ENCODE results near the gene LPIN1.

LPIN1 gene

GRCh38 chr2:11787991-11788390 lies 41.6 kb downstream of the LPIN1 start:
- H3K9me3 Mint-ChIP-seq: no peaks in the 10 kb centered on the region
- no peaks in the 10 kb centered on the region for H3K27me3 Mint-ChIP-seq
- no peak overlapping the region for H3K27ac Mint-ChIP-seq
- H3K4me1 Mint-ChIP-seq: no peaks in the 10 kb centered on the region
- no peak for ATAC-seq
- no peak for DNase-seq
- no peak overlapping the region for H3K4me3 Mint-ChIP-seq
- H3K36me3 Mint-ChIP-seq (ENCODE audit: low read depth): peaks cover 62% of the 10 kb centered on the region

GRCh38 chr2:11788461-11789124 lies 42.2 kb downstream of the LPIN1 start:
- Mint-ChIP-seq H3K27me3 (no peaks in the 10 kb centered on the region), H3K4me1 (no peaks in the 10 kb centered on the region), H3K9me3 (no peaks in the 10 kb centered on the region), H3K27ac (no peak overlapping the region), H3K4me3 (no peak overlapping the region), H3K36me3 (ENCODE audit: low read depth) (peaks cover 66% of the 10 kb centered on the region)
- ATAC-seq: no peak
- DNase-seq: no peak

- Mint-ChIP-seq H3K36me3 (ENCODE audit: low read depth) (peaks cover 67% of the 10 kb centered on the region), H3K27me3 (no peaks in the 10 kb centered on the region), H3K9me3 (no peaks in the 10 kb centered on the region), H3K4me3 (no peak overlapping the region), H3K27ac (no peak overlapping the region), H3K4me1 (no peaks in the 10 kb centered on the region)
- ATAC-seq (no peak), DNase-seq (no peak)
Observed at GRCh38 chr2:11789243-11789642, 42.8 kb downstream of the LPIN1 start.

DNA sequence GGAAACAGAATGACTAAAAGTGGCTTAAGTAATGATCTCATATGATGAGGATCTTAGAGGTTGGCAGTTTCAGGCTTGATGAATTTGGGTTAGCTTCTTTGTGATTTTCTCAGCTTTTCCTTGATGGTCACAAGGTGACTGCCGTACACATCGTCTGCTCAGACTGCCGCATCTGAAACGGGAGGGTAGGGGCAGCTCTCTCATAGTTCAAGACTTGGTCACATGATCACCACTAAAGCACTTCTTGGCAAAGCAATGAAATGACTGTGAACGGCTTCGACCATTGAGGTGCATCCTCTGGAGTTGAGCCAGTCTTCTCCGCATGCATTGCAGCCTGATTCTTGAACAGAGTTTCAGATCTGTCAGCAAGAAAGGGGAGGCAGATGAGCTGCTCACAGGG lies 43.8 kb downstream of the LPIN1 start:
- Mint-ChIP-seq H3K27ac (no peak overlapping the region), H3K9me3 (no peaks in the 10 kb centered on the region), H3K36me3 (ENCODE audit: low read depth) (peaks cover 64% of the 10 kb centered on the region), H3K27me3 (no peaks in the 10 kb centered on the region), H3K4me1 (no peaks in the 10 kb centered on the region), H3K4me3 (no peak overlapping the region)
- ATAC-seq: no peak
- DNase-seq: no peak

DNA sequence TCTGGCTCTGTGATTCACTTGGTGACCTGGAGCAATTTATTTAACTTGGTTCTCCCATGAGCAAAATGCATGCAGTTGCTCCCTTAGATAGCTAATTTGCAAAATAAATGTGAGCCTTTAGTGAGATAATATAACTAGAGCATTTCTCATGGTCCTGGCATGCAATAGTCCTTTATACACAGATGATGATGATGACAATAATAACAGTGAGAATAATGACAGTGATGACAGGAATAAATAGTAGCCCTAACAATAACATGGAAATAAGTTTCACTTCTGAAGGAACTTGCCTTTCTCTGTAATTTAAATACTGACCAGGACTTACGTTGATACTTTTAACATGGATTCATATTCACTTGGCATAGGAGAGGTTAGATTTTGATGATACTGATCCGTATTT lies 49.2 kb downstream of the LPIN1 start:
- Mint-ChIP-seq H3K9me3 (no peaks in the 10 kb centered on the region), H3K4me3 (no peak overlapping the region), H3K27ac (no peak overlapping the region), H3K36me3 (ENCODE audit: low read depth) (peaks cover 73% of the 10 kb centered on the region), H3K27me3 (no peaks in the 10 kb centered on the region), H3K4me1 (no peaks in the 10 kb centered on the region)
- DNase-seq (no peak), ATAC-seq (no peak)

- no peak for ATAC-seq
- no peaks in the 10 kb centered on the region for H3K4me1 Mint-ChIP-seq
- H3K27me3 Mint-ChIP-seq: no peaks in the 10 kb centered on the region
- H3K4me3 Mint-ChIP-seq: no peak overlapping the region
- no peak overlapping the region for H3K27ac Mint-ChIP-seq
- no peaks in the 10 kb centered on the region for H3K9me3 Mint-ChIP-seq
- no peak for DNase-seq
- H3K36me3 Mint-ChIP-seq (ENCODE audit: low read depth): peaks cover 68% of the 10 kb centered on the region
Observed at GRCh38 chr2:11796190-11797171, 50.0 kb downstream of the LPIN1 start.

DNA sequence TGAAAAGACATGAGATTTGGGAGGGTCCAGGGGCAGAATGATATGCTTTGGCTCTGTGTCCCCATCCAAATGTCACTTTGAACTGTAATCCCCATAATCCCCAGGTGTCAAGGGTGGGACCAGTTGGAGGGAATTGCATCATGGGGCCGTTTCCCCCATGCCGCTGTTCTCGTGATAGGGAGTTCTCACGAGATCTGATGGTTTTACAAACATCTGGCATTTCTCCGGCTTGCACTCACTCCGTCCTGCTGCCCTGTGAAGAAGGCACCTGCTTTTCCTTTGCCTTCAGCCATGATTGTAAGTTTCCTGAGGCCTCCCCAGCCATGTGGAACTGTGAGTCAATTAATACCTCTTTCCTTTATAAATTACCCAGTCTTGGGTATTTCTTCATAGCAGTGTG lies 51.4 kb downstream of the LPIN1 start:
- Mint-ChIP-seq H3K27me3 (no peaks in the 10 kb centered on the region), H3K27ac (no peak overlapping the region), H3K4me3 (no peak overlapping the region), H3K36me3 (ENCODE audit: low read depth) (peaks cover 61% of the 10 kb centered on the region), H3K4me1 (peaks cover 4% of the 10 kb centered on the region), H3K9me3 (no peaks in the 10 kb centered on the region)
- DNase-seq (no peak), ATAC-seq (no peak)

GRCh38 chr2:11798701-11799435 lies 52.4 kb downstream of the LPIN1 start:
- H3K4me3 Mint-ChIP-seq: no peak overlapping the region
- no peak for ATAC-seq
- DNase-seq: no peak
- no peaks in the 10 kb centered on the region for H3K27me3 Mint-ChIP-seq
- peaks cover 58% of the 10 kb centered on the region for H3K36me3 Mint-ChIP-seq (ENCODE audit: low read depth)
- peaks cover 4% of the 10 kb centered on the region for H3K4me1 Mint-ChIP-seq
- H3K9me3 Mint-ChIP-seq: no peaks in the 10 kb centered on the region
- no peak overlapping the region for H3K27ac Mint-ChIP-seq

DNA sequence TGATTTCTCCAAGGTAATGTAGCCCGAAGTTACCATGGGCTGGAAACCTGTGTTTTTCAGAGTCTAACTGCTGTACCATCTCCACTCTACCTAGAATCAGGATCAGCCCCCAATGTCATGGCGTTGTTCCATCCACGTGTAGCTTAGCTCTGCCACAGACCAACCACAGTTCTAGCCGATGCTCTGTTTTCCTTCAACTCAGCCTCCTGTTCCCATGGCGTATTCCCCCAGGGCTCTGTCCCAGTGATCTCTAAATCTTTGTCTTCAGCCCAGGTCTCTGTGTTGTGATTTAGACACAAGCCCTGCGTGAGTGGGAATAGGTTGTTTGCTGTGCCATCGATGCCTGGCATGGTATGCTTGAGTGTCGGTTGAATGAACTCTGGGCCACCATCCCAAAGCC lies 53.4 kb downstream of the LPIN1 start:
- Mint-ChIP-seq H3K4me3 (no peak overlapping the region), H3K27ac (no peak overlapping the region), H3K9me3 (no peaks in the 10 kb centered on the region), H3K36me3 (ENCODE audit: low read depth) (peaks cover 58% of the 10 kb centered on the region), H3K4me1 (peaks cover 4% of the 10 kb centered on the region), H3K27me3 (no peaks in the 10 kb centered on the region)
- no peak for ATAC-seq
- no peak for DNase-seq

DNA sequence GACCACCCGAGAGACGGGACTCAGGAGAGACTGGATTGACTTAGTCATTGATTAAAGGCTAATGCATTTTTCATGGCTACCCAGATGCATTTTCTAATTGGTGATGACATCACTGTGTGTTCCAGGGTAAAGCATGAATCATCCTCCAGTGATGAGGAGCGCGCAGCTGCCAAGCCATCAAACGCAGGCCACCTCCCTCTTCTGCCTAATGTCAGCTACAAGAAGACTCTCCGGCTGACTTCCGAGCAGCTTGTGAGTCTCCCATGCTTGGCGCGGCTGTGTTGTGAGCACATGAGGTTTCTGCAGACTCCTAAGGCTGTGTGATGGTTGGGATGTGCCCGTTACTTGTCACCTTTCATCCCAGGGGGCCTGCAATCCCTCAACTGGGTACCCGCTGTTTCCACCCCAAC lies 56.4 kb downstream of the LPIN1 start:
- Mint-ChIP-seq H3K27me3 (no peaks in the 10 kb centered on the region), H3K4me3 (no peak overlapping the region), H3K9me3 (no peaks in the 10 kb centered on the region), H3K36me3 (ENCODE audit: low read depth) (peaks cover 61% of the 10 kb centered on the region), H3K4me1 (peaks cover 23% of the 10 kb centered on the region), H3K27ac (no peak overlapping the region)
- DNase-seq (no peak), ATAC-seq (no peak)

DNA sequence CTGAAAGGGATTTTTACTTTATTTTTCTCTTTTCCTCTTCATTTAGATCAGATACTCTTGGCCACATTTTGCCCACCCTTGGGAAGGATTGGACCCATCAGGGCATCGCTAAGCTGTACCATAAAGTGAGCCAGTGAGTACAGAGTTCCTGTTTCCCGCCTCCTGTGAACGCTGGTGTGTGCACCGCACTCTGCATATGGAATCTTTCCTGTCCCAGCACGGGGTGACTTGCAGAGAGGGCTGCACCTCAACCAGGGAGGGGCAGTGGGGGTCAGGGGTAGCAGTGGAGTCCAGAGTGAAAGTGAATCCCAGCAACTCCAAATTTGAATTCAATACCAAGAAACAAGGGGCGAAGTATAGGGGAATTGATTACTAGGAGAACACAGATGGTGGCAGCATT lies 58.6 kb downstream of the LPIN1 start:
- Mint-ChIP-seq H3K9me3 (no peaks in the 10 kb centered on the region), H3K4me3 (no peak overlapping the region), H3K27me3 (no peaks in the 10 kb centered on the region), H3K27ac (no peak overlapping the region), H3K36me3 (ENCODE audit: low read depth) (peaks cover 52% of the 10 kb centered on the region), H3K4me1 (peaks cover 30% of the 10 kb centered on the region)
- DNase-seq (no peak), ATAC-seq (no peak)

GRCh38 chr2:11805920-11806319 lies 59.5 kb downstream of the LPIN1 start:
- Mint-ChIP-seq H3K27me3 (no peaks in the 10 kb centered on the region), H3K9me3 (no peaks in the 10 kb centered on the region), H3K36me3 (ENCODE audit: low read depth) (peaks cover 54% of the 10 kb centered on the region), H3K27ac (no peak overlapping the region), H3K4me3 (no peak overlapping the region), H3K4me1 (peaks cover 30% of the 10 kb centered on the region)
- DNase-seq: no peak
- no peak for ATAC-seq

- ATAC-seq: peak; percentile 93
- peak overlapping the region; percentile 89 for H3K27ac Mint-ChIP-seq
- peak; percentile 38 for DNase-seq
Observed at GRCh38 chr2:11807156-11808015, 61.0 kb downstream of the LPIN1 start.

DNA sequence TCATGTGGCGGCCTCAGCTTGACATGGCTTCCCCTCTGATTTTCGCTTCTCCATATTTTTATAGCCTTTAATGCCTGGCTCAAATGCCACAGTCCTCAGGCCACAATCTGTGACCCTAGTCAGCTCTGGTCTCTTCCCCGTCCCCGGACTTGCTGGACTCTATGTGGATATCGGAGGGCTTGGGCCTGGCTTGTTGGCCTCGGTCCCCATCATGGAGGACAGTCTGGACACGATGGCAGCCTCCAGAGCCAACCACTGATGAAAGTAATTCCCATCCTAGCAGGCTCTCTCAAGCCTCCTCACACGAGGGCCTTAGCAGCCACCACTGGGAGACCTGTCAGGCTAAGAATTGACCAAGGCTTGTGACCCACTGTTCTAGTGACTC lies 61.6 kb downstream of the LPIN1 start:
- peak overlapping the region; percentile 89 for H3K27ac Mint-ChIP-seq
- DNase-seq (no peak), ATAC-seq (no peak)
- no peaks in the 10 kb centered on the region for H3K9me3 Mint-ChIP-seq
- H3K4me1 Mint-ChIP-seq: peaks cover 26% of the 10 kb centered on the region
- no peak overlapping the region for H3K4me3 Mint-ChIP-seq
- H3K27me3 Mint-ChIP-seq: no peaks in the 10 kb centered on the region
- H3K36me3 Mint-ChIP-seq (ENCODE audit: low read depth): peaks cover 53% of the 10 kb centered on the region

More at GRCh38 chr2:11807156-11808015, 61.0 kb downstream of the LPIN1 start:
- H3K4me1 Mint-ChIP-seq: peaks cover 29% of the 10 kb centered on the region
- peak overlapping the region; percentile 14 for H3K4me3 Mint-ChIP-seq
- H3K9me3 Mint-ChIP-seq: no peaks in the 10 kb centered on the region
- H3K27me3 Mint-ChIP-seq: no peaks in the 10 kb centered on the region
- peaks cover 52% of the 10 kb centered on the region for H3K36me3 Mint-ChIP-seq (ENCODE audit: low read depth)
